GM12892 (cell line): Measurements from ENCODE around the gene MCUR1.

Experiments
- POLR2A ChIP-seq: IDR thresholded peaks from 2 replicates; pipeline ENCODE4 v1.6.1; 2011; ENCODE audit warnings: low read depth, low read length, control low read depth
- POLR2AphosphoS5 ChIP-seq: IDR thresholded peaks from 2 replicates; pipeline ENCODE4 v1.6.1; 2011; ENCODE audit warnings: low read depth, low read length, control low read depth
- TAF1 ChIP-seq: IDR thresholded peaks from 2 replicates; pipeline ENCODE4 v1.6.1; 2011; ENCODE audit warnings: low read depth, mild to moderate bottlenecking, control low read depth, low read length, borderline replicate concordance

- TF ChIP-seq POLR2A (no peak), TAF1 (no peak), POLR2AphosphoS5 (no peak)
Measured at GRCh38 chr6:13846841-13847240, 32.5 kb upstream of the MCUR1 start.
